ENCODE results near the gene SYT13.

The SYT13 gene

GRCh38 chr11:45245218-45246045 lies 40.7 kb downstream of the SYT13 start:
- DNase-seq = no peak

DNA sequence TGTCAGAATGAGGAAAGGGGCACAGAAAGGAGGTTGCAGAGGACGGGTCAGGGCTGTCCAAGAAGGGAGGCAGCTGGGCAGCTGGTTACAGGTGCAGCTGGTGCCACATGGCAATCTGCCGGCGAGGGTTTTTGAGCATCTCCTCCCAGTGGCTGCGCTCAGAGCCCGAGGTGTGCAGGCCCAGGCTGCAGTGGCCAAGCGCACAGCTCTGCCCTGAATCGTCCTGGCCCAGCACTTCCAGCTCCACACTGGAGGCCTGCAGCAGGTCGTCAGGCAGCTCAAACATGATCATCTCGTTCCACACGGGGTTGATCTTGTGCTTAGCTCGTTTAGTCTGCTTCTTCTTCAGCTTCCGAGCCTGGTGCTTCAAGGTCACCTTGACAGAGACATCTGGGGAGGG lies 42.2 kb downstream of the SYT13 start:
- DNase-seq = no peak

DNA sequence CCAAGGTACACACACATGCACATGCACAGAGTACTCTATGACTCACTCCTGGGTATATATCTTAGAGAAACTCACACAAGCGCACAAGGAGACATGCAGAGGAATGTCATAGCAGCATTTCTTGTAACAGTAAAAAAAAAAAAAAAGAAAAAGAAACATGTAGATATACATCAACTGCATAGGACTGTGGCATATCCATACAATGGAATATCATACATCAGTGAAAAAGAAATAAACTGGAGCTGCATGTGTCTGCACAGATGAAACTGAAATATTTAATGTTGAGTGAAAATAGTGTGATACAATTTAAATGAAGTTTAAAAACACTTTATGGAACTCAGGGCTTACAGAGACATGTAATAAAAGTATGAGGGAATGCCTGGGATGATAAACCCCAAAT lies 46.4 kb downstream of the SYT13 start:
- no peak for DNase-seq

DNA sequence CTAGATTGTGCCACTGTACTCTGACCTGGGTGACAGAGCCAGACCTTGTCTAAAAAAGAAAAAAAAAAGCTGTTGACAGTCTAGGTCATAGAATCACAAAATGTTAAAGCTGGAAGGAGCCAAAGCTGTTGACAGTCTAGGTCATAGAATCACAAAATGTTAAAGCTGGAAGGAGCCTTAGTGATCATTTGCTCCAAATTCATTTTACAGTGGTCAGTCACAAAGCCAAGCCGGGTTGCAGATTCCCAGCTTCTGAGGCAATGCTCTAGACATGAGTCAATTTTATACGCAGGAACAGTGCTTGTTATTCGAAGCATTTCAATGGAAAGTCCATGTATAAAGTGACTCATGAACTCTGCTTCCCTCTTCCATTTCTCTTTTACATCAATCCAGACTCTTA lies 47.4 kb downstream of the SYT13 start:
- DNase-seq = no peak

- DNase-seq = no peak
These were observed 48.3 kb downstream of the SYT13 start for GRCh38 chr11:45237711-45238315.

- DNase-seq = no peak
These were observed 51.7 kb downstream of the SYT13 start for GRCh38 chr11:45234306-45235006.

DNA sequence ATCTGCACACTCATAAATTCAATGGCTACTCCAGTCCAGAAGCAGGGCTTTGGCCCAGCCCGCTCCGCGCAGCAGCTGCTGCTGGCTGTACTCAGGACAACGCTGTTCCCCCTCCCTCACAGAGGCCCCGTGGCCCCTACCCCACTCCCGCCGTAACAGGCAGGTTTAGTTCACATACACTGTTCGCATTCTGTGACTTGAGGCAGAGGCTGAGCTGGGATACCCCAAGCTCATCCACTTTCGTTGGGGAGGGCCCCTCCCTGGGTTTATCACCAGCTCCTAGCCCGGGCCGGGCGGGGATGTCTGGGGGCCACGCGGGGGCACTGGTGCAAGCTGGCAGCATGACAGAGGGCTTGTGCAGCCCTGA lies 52.4 kb downstream of the SYT13 start:
- DNase-seq = no peak

GRCh38 chr11:45233121-45233803 lies 52.9 kb downstream of the SYT13 start:
- peak; percentile 78 for DNase-seq

DNA sequence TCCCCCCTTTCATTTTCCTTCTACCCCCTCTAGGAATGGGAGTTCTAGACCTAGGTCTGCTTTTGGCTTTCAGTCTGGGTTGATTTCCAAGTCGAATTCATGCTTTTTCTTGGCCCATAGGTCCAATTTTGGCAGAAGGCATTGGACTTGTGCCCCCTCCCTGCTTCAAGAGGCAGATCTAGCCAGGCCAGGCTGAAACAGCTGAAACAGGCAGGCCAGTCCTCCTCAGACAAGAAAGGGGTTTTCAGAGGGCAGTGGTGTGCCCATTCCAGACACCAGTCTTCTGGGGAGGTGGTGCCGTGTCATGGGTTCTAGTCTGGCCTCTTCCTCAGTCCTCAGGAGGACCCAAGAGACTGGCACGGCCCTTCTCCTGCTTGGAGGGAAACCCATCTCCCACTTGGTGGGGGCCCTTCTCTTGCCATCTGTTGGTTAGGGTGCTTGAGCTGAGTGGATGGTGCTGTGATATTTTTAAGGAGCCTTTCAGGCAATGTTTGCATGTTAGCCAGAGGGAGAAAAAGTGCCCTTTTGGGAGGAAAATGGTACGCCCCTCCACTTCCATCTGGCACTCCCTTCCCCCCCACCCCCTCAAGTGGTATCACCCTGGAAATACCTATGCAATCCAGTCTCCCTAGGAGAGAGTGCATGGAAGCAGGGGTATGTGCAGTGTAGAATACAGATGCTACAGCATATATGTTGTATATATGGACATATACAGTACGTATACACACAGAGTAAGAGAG lies 53.6 kb downstream of the SYT13 start:
- no peak for DNase-seq

DNA sequence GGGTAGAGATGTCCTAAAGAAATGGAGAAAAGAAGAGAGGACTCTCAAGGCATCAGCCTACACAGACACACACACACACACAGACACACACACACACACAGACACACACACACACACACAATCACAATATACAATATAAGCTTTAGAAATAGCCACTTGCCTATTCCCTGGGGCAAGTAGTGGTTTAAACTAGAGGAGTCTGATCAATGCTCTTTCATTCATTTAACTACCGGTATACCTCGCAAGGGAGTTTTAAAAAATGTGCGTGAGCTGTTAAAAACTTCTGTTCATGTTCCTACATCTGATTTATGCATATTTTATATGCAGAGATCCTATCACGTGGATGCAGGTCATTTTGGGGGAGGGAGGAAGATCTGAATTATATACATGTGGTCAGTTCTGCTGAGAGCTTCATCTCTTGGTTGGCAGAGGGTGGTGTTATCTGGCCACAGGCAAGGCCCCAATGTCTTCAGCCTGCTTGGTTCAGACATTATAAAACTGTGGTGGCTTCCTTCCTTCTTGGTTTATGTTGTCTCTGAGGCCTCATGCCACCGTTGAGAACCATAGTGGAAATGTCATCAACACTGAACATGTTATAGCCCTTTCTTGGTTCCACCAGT lies 56.6 kb downstream of the SYT13 start:
- DNase-seq = no peak

DNA sequence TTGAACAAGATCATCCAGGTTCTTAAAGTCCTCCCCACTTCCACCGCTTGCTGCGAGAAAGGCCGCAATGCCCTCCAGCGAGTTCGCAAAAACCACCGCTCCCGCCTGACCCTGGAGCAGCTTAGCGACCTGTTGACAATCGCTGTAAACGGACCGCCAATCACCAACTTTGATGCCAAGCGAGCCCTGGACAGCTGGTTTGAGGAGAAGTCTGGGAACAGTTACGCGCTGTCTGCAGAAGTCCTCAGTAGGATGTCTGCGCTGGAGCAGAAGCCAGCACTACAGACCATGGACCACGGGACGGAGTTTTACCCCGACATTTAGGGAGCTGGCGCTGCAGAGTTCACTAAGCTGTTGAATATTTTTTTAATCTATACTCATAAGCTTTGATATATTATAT lies 58.3 kb downstream of the SYT13 start:
- no peak for DNase-seq

GRCh38 chr11:45226901-45227300 lies 59.2 kb downstream of the SYT13 start:
- DNase-seq = no peak

- no peak for DNase-seq
These were observed 59.9 kb downstream of the SYT13 start for GRCh38 chr11:45225961-45226871.

- DNase-seq = no peak
These were observed 60.9 kb downstream of the SYT13 start for GRCh38 chr11:45225277-45225676.

DNA sequence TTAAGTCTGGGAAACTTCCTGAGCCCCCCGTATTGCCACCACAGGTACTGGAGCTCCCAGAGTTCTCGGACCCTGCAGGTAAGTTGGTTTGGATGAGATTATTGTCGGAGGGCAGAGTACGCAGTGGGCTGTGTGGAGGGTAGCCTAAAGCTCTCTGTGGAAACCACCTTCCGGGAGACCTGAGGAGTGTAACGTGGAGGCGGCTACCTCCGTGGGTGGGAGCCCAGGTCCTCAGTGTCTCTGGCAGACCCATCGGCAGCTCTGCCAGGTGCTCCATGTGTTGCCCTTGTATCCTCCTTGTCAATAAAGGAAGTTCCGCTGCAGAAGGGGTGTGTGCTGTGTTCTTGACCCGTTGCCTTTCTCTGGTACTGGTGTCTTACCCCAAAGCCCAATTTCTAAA lies 61.4 kb downstream of the SYT13 start:
- no peak for DNase-seq

- DNase-seq = no peak
These were observed 62.6 kb downstream of the SYT13 start for GRCh38 chr11:45223496-45223895.

GRCh38 chr11:45219411-45219810 lies 66.7 kb downstream of the SYT13 start:
- DNase-seq = no peak

GRCh38 chr11:45218705-45219104 lies 67.4 kb downstream of the SYT13 start:
- DNase-seq = no peak

GRCh38 chr11:45217991-45218390 lies 68.2 kb downstream of the SYT13 start:
- no peak for DNase-seq

DNA sequence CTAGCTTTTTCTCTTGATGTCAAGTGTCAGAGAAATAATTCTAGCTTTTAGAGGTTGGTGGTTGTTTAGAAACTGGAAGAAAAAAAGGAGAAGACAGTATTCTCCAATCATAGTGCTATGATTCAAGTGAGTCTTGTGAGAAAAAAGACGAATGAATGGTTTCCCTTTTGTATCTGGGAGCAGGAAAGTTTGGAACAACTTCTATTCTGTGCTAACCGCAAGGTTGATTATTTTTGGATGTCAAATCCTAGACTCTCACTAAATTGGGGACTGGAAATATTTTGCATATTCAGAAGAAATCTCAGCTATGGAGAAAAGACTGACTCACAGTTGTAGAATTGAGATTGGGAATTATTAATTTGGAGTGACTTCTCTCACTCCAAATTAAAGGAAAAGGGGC lies 69.2 kb downstream of the SYT13 start:
- DNase-seq = no peak

- DNase-seq = no peak
These were observed 70.1 kb downstream of the SYT13 start for GRCh38 chr11:45216031-45216430.

Measured in stimulated activated CD4-positive, alpha-beta T cell treated with anti-CD3 and anti-CD28 coated beads, Interleukin-15, amount 100 ng/mL, for 24 hours (primary cell).